HuH-7 (cell line): Measurements from ENCODE around the gene IL19.
A peak's percentile ranks its signal among the peaks of the same experiment; 100 is the strongest.
"Not testable (repeated sequence)": the region's sequence is repeated elsewhere in the genome, so short reads cannot be mapped to it uniquely, and the experiment has no call there.

Source experiments
- DNase-seq: peaks from one replicate; pipeline ENCODE4 v3.0.0; 2011; ENCODE audit warnings: low spot score

IL19 gene

DNA sequence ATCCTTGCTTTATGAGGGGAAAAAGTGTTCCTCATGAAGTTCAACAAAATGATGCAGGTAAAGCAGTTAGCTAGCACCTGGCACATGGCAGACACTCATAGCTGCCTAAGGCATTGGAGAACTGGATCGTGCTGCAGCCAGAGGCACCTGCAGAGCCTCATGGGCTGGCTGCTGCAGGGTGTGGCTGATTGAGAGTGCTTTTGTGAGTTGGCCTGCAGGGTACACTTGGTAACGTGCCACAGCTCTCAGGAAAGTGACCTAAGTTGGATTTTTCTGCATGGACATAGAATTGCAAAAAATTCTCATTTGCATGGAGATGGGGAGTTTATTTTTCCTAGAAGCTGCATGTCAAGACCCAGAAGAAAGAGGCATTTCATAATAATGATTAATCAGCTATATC lies 63.2 kb downstream of the IL19 start:
- DNase-seq, result no peak

DNA sequence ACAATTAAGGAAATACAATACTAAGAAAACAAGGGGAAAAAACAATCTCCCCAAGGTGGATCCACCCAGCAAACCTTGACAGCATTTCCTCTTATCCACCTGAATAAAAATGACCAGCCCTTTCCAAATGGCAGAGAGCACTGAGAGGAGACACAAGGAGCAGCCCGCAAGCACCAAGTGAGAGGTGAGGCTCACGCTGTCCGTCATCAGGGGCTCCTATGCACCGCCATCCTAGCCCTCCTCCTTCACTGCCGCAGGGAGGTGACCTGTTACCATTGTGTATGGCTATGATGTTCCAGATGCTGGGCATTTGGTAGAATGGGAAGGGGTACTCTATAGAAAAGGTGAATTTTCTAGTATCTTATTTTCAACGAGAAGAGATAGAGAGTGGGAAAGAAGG lies 63.6 kb downstream of the IL19 start:
- DNase-seq, result no peak

DNA sequence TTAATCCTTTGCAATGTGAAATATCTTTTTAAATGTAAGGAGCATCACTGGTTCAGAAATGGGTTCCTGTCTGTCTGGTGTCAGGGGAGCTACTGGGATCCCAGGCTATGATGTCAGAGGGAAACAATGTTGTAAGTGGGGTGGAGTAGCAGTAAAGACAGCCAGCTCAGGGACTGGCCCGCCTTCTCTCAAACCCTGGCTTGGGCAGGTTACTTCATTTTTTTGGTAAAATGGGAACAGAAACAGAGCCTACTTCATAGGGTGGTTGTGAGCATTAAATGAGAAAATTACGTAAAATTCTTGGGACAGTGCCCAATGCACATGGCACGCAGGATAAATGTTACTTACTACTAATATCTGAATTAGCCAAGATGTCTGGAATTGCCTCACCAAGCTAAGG lies 64.1 kb downstream of the IL19 start:
- DNase-seq, result no peak

DNA sequence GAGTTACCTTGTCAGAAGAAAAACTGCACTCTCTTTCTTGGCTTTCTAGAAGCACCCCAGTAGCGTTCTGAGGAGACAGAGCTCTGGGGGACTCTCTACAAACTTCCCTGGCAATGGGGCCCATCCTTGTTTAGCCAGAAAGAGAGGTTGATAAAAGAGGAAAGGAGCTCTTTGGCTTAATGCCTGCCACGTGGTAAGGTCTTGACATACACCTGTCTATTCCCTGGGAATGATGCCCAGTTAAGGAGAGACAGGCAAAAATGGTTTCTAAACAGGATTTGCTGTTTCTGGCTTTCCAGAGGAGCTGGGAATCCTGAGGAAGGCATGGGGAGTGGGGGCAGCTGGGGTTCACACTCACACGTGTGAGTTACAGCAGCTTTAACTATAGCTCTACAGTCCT lies 64.6 kb downstream of the IL19 start:
- DNase-seq, result no peak

DNA sequence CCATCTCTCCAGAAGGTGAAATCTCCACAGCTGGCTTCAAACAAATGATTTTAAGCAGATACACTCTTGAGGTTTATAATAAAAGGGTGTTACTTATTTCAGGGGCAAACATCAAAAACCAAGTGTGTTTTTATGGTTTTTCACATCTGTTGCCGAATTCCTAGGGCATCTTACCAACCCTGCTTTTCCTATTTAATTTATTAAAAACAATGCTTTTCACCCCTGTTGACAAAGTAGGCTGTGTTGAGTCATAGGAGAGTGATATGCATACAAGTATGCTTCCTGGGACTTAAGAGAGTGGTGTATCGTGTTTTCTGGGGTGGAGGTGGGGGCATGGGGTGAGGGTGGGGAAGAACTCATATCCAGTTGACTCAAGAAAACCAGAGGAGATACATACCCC lies 65.5 kb downstream of the IL19 start:
- no peak for DNase-seq

DNA sequence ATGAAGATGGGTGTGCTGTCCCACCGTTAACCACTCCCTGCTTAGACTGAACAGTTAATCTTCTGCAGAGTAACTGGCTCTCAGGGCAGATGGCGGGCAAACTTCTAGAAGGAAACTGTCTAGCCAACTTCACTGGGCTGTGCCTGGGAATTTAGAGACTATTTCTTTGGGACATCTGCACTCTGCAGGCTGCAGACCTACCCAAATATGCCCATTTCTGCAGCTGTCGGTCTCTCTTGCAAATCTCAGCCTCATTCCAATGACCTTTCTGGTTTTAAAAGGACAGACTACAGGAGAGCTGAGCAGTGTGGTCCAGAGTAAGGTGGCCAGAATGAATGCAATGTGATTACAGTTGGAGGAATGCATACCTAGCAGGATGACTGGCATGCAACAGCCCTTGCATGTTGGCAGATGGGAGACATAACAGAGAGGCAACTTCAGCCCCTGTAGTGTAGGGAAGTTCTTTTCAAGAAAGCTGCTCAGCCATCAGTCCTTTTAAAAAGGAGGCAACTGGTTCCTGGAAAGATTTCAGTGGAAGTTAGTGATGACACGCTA lies 68.5 kb downstream of the IL19 start:
- no peak for DNase-seq

DNA sequence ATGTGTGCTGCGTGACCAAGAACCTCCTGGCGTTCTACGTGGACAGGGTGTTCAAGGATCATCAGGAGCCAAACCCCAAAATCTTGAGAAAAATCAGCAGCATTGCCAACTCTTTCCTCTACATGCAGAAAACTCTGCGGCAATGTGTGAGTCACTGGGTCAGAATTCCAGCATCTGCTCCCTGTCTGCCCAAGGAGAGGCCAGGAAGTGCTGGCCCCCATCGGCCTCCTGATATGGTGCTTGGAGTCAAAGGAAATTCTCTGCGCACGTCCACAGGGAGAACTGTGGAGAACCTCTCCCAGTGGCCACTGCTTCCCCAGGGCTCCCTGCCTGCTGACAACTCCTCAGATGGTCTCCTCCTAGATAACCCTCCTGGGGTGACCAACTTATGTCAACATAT lies 69.3 kb downstream of the IL19 start:
- no peak for DNase-seq

DNA sequence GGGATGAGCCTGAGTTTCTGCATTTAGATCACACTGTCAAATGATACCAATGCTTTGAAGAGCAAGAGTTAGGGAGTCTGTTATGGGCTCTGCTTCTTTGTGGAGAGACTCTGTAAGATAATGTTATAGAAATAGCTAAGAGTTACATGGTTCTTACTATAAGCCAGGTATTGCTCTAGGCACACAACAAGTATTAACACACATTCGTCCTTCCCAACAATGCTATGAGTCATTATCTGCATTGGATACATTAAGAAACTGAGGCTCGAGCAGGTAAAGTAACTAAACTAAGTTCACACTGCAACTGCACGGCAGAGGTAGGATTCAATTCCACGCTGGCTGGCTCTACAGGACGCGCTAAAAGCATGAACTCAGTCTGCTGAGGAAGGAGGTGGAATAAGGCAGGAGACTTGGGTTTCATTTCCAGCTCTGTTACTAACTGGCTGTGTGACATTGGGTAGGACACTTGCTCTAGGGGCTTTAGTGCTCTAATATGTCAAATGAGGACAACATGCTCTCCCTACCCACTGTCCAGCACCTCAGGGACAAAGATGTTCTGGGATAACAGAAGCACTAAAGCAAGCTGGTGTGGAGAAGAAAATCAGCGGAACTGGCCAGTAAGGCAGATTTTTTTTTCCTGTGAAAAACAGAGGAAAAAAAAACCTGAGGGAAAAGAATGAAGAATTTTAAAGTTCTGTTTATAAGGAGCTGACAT lies 71.2 kb downstream of the IL19 start:
- no peak for DNase-seq

DNA sequence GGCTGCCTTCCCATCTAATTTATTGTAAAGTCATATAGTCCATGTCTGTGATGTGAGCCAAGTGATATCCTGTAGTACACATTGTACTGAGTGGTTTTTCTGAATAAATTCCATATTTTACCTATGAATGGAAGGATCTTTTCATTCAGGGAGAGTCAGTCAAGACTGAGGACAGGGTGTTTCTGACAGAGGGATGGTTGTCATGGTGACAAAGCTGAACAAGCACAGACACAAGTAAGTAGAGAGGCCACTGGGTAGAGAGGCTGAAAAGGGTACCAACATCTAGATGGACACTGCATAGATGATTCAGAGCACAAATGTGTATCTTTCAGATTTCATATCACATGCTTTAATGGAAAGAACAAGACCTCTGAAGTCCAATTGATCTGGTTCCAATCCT lies 72.3 kb downstream of the IL19 start:
- no peak for DNase-seq

DNA sequence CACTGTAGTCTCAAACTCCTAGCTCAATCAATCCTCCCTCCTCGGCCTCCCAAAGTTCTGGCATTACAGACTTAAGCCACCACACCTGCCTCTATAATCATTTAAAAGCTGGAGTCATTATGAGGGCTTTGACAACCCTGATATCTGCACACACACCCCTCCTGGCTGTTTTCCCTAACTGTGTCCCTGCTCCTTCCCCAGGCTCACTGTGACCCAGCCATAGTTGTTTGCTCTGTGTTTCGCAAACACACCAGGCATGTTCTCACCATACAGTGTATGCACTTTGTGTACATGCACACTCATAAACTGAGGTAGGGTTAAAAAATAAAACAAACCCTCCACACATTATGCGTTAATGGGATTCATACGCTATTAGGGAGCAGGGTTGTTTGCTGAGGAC lies 73.1 kb downstream of the IL19 start:
- DNase-seq, result peak; percentile 11

DNA sequence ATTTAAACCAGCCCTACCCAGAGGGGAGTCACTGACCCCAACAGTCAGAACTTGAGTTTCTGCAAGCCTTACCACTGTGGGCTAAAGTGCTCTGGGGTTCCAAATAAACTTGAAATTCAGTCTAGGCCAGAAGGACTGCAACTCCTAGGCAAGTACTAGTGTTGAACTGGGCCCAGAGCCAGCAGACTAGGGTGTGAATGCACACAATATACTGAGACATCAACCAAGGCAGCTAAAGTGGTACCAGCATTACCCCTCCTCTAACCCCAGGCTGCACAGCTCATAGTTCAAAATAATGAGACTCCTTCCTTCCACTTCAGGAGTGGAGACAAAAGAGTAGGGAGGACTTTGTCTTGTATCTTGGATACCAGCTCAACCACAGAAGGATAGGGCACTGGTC lies 75.9 kb downstream of the IL19 start:
- no peak for DNase-seq

DNA sequence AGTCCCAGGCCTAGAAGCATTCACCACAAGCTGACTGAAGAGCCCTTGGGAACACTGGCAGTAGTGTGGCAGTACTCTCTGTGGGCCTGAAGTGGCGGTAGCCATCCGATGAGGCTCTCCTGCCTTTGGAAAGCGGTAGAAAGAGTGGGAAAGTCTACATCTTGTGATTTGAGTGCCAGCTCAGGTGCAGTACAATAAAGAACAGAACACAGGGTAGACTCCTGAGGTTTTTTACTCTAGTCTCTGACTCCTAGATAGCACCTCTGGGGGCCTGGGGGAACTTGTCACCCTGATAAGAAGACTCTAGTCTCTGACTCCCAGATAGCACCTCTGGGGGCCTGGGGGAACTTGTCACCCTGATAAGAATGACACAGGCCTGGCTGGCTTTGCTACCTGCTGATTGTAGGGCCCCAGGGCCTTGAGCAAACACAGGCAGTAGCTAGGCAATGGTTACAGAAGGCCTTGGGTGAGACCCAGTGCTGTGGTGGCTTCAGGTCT lies 76.8 kb downstream of the IL19 start:
- no peak for DNase-seq

DNA sequence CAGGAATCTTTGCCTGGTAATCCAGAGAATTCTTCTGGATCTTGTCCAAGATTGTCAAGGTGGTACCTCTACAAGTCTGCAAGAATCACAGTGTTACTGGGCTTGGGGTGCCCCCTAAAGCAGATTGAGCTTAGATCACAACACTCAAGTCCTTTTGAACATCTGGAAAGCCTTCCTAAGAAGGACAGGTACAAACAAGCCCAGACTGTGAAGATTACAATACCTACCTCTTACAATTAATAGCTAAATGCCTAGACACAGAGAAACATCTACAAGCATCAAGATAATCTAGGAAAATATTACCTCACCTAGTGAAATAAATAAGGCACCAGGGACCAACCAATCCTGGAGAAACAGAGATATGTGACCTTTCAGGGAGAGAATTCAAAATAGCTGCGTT lies 77.4 kb downstream of the IL19 start:
- no peak for DNase-seq

DNA sequence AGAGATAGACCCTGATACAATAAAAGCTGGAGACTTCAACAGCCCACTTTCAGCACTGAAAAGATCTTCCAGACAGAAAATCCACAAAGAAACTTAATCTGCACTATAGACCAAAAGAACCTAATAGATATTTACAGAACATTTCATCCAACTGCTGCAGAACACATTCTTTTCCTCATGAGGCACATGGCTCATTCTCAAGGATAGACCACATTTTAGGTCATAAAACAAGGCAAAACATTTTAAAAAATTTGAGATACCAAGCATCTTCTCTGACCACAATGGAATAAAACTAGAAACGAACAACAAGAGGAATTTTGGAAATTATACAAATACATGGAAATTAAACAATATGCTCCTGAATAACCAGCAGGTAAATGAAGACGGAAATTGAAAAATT lies 79.8 kb downstream of the IL19 start:
- no peak for DNase-seq

DNA sequence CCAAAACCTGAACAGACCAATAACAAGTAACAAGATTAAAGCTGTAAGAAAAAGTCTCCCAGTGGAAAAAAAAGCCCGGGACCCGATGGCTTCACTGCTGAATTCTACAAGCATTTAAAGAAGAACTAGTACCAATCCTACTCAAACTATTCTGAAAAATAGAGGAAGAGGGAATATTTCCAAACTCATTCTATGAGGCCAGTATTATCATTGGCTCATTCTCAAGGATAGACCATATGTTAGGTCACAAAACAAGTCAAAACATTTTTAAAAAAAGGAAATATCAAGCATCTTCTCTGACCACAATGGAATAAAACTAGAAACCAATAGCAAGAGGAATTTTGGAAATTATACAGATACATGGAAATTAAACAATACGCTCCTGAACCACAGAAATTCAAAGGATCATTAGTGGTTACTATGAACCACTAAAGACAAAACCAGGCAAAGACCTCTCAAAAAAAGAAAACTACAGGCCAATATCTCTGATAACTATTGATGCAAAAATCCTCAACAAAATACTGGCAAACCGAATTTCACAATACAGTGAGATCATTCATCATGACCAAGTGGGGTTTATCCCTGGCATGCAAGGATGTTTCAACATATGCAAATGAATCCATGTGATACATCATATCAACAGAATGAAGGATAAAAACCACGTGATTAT lies 80.9 kb downstream of the IL19 start:
- DNase-seq, result no peak

DNA sequence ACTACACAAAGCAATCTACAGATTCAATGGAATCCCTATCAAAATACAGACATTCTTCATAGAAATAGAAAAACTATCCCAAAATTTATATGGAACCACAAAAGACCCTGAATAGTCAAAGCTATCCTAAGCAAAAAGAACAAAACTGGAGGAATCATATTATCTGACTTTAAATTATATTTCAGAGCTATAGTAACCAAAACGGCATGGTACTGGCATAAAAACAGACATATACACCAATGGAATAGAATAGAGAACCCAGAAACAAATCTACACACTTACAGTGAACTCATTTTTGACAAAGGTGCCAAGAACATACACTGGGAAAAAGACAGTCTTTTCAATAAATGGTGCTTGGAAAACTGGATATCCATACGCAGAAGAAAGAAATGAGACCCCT lies 82.1 kb downstream of the IL19 start:
- not testable (repeated sequence) for DNase-seq

DNA sequence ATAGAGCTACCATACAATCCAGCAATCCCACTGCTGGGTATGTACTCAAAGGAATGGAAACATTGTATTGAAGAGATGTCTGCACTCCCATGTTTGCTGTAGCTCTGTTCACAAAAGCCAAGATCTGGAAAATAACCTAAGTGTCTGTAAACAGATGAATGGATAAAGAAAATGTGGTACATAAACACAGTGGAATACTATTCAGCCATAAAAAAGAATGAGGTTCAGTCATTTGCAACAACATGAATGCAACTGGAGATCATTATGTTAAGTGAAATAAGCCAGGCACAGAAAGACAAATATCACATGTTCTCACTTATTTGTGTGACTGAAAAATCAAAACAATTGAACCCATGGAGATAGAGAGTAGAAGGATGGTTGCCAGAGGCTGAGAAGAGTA lies 83.1 kb downstream of the IL19 start:
- DNase-seq, result not testable (repeated sequence)

DNA sequence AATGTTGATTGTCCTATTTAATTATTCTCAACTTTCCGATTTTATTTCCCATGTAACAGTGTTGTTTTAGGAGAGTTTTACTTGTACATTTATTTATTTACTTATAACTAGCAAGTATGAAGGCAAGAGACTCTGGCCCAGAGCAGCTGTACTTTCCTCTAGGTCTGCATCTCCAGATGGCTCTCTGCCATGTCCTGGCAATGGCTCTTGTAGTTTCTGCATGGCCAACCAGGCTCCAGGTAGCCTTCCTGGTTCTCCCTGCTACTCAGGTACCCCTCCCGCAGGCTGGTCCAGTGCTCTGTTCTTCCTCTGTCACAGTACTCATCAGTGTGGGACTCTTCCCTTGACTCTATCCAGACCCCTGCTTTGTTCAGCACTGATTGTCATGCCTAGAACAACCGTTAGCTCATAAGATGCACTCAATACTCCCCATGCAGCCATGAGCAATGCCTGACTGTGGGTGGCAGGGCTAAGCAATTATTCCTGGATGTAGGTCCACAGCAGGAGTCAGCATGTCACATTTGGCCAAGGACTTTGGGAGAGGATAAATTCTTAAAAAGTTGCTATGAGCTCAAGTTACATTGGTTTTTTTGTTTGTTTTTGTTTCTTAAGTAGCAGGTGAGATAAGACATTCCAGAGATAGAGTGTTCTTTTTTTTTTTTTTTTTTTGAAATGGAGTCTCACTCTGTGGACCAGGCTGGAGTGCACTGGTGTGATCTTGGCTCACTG lies 84.0 kb downstream of the IL19 start:
- DNase-seq, result no peak

DNA sequence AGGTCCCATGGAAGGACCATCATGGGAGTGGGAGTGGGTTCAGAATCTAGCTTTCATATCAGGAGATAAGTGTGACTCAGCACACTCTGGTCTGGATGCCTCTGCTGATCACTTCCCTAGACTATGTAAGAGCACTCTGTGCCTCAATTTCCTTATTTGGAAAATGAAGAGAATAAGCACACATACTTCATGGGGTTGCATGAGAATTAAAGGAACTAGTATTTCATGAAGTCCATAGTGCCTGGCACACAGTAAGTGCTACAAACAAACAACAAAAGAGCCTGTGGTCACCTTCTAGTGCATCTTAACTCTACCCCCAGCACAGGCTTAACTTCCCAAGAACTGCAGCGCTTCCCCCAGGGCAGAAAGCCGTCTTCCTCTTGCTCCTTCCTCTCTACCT lies 85.3 kb downstream of the IL19 start:
- no peak for DNase-seq

DNA sequence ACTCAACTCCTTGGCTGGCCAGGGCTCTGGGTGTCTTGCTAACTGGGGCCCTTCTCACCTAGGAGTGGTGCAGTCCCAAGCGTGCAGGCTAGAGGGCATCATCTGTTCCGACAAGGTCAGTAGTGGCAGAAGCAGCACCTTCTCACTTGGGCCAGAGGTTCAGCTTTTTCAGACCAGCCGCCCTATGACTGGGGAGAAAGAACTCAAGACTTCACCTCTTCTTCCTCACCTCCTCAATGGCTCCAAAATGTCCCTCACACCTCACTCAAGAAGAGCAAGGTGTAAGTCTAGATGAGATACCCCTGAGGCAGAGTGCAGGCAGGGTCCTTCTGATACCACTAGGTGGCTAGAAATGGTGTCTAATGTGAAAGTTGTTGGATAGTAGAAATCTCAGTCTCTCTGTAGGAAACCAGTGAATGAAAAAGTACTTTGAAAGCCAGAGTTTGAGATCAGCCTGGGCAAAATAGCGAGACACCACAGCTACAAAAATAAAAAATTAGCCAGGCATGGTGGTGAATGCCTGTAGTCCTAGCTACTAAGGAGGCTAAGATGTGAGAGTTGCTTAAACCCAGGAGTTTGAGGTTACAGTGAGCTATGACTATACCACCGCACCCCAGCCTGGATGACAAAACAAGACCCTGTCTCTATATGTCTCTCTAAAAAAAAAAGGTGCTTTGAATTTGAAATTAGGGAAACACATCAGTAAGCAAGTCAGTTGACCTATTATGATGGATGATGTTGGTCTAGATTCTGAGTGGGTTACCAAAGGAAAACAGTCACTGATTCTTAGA lies 86.3 kb downstream of the IL19 start:
- peak; percentile 16 for DNase-seq

DNA sequence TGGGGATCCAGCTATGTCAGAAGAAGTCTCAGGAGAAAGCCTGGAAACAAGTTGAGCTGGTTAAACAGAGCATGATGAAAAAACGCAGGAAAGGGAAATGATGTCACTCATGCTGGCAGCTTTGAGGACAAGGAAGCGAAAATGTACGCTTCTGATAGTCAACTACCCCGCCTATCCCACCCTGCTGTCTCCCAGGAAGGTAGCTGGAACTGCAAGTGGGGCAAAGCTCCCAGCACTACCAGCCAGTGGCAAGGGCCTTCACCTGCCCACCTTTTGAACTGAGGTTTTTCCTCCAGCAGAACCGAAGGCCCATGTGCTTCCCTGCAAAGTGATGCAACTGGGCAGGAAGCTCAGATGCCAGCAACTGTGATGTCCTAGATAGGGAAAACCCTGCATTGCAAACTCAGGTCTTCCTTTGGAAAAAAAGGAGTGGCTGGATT lies 88.5 kb downstream of the IL19 start:
- no peak for DNase-seq

DNA sequence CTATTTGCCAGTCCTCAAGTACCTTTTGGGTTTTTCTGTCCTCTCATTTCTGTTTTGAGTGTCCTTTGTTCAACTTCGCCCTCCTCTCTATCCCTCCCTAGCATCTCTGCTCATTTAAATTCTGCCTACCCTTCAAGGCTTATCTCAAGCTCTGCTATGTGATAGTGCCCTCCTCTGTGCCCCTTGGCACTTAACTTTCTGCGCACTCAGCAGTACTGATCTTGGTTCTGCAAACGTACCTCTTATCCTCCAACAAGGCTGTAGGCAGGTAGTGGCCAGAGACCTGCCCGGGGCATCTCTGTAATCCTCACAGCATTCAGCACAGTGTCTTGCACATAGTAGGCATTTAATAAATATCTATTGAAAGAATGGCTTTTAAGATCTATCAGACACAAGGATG lies 89.6 kb downstream of the IL19 start:
- no peak for DNase-seq
